Measurements from ENCODE around the gene DRD2. TPM values are rescaled to one million over a fixed set of nuclear protein-coding genes. Genes with fewer than 3 reads are reported as not detected.

DRD2 gene
- total RNA-seq, 1 donor from 2014 or later, result not detected

- intact Hi-C loops (cut with micrococcal nuclease), result no loop called here
Observed at GRCh38 chr11:113447621-113448315, 27.4 kb downstream of the DRD2 start.

GRCh38 chr11:113446938-113447337 lies 28.3 kb downstream of the DRD2 start:
- intact Hi-C loops (cut with micrococcal nuclease), result no loop called here

GRCh38 chr11:113446112-113446511 lies 29.1 kb downstream of the DRD2 start:
- intact Hi-C loops (cut with micrococcal nuclease), result no loop called here

- intact Hi-C loops (cut with micrococcal nuclease), result no loop called here
Observed at GRCh38 chr11:113444502-113445123, 30.6 kb downstream of the DRD2 start.

GRCh38 chr11:113440816-113441215 lies 34.4 kb downstream of the DRD2 start:
- intact Hi-C loops (cut with micrococcal nuclease), result no loop called here

- intact Hi-C loops (cut with micrococcal nuclease), result no loop called here
Observed at GRCh38 chr11:113436672-113437252, 38.4 kb downstream of the DRD2 start.

- intact Hi-C loops (cut with micrococcal nuclease), result no loop called here
Observed at GRCh38 chr11:113435190-113435968, 39.8 kb downstream of the DRD2 start.

- intact Hi-C loops (cut with micrococcal nuclease), result no loop called here
Observed at GRCh38 chr11:113431746-113432145, 43.5 kb downstream of the DRD2 start.

GRCh38 chr11:113426686-113427085 lies 48.5 kb downstream of the DRD2 start:
- intact Hi-C loops (cut with micrococcal nuclease), result no loop called here

- intact Hi-C loops (cut with micrococcal nuclease), result no loop called here
Observed at GRCh38 chr11:113420808-113421207, 54.4 kb downstream of the DRD2 start.

GRCh38 chr11:113419454-113420003 lies 55.7 kb downstream of the DRD2 start:
- intact Hi-C loops (cut with micrococcal nuclease), result no loop called here

- intact Hi-C loops (cut with micrococcal nuclease), result no loop called here
Observed at GRCh38 chr11:113417428-113417827, 57.8 kb downstream of the DRD2 start.

GRCh38 chr11:113415343-113415742 lies 59.9 kb downstream of the DRD2 start:
- intact Hi-C loops (cut with micrococcal nuclease), result no loop called here

GRCh38 chr11:113412675-113413074 lies 62.5 kb downstream of the DRD2 start:
- intact Hi-C loops (cut with micrococcal nuclease), result no loop called here

- intact Hi-C loops (cut with micrococcal nuclease), result no loop called here
Observed at GRCh38 chr11:113411536-113411935, 63.7 kb downstream of the DRD2 start.

GRCh38 chr11:113410414-113411135 lies 64.6 kb downstream of the DRD2 start:
- intact Hi-C loops (cut with micrococcal nuclease), result no loop called here

GRCh38 chr11:113409526-113409925 lies 65.7 kb downstream of the DRD2 start:
- intact Hi-C loops (cut with micrococcal nuclease), result no loop called here

- intact Hi-C loops (cut with micrococcal nuclease), result no loop called here
Observed at GRCh38 chr11:113408887-113409286, 66.3 kb downstream of the DRD2 start.

GRCh38 chr11:113408206-113408605 lies 67.0 kb downstream of the DRD2 start:
- intact Hi-C loops (cut with micrococcal nuclease), result no loop called here

GRCh38 chr11:113407163-113407562 lies 68.0 kb downstream of the DRD2 start:
- intact Hi-C loops (cut with micrococcal nuclease), result no loop called here

All from T-helper 2 cell treated with Interferon-gamma antibody and Interleukin-4, amounts not matched to agents 100 ng/mL and 5 ng/mL, for 36 hours (primary cell).